ENCODE measurements around the gene INVS.

DNA sequence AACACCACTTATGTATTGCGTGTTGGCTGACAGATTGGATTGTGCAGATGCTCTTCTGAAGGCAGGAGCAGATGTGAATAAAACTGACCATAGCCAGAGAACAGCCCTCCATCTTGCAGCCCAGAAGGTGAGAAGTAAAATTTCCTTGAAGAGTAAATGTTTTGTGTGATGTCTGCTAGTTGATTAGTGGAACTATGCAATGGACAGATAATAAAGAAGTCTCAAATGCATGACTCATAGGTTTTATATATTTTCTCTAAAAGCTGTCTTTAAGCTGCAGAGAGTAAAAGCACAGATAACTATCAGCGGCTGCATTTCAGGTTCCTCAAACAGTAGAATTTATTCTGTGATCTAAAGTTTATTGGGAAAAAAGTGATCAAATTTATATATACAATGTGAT, 27.4 kb downstream of the INVS start:
- TF ChIP-seq, protein P1, sequence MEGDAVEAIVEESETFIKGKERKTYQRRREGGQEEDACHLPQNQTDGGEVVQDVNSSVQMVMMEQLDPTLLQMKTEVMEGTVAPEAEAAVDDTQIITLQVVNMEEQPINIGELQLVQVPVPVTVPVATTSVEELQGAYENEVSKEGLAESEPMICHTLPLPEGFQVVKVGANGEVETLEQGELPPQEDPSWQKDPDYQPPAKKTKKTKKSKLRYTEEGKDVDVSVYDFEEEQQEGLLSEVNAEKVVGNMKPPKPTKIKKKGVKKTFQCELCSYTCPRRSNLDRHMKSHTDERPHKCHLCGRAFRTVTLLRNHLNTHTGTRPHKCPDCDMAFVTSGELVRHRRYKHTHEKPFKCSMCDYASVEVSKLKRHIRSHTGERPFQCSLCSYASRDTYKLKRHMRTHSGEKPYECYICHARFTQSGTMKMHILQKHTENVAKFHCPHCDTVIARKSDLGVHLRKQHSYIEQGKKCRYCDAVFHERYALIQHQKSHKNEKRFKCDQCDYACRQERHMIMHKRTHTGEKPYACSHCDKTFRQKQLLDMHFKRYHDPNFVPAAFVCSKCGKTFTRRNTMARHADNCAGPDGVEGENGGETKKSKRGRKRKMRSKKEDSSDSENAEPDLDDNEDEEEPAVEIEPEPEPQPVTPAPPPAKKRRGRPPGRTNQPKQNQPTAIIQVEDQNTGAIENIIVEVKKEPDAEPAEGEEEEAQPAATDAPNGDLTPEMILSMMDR (IDR thresholded peaks at IDR 0.05 in 4 of 5, conservative IDR thresholded peaks at IDR 0.05 in 1 of 5), result no peak
- no peak for TF ChIP-seq POLR2A (IDR thresholded peaks at IDR 0.05)
